ENCODE measurements around the gene CLEC17A. TPM values are rescaled to one million over a fixed set of nuclear protein-coding genes. Genes with fewer than 3 reads are reported as not detected.
"Not testable (repeated sequence)": the region's sequence is repeated elsewhere in the genome, so short reads cannot be mapped to it uniquely, and the experiment has no call there.

Gene CLEC17A
- not detected for total RNA-seq

DNA sequence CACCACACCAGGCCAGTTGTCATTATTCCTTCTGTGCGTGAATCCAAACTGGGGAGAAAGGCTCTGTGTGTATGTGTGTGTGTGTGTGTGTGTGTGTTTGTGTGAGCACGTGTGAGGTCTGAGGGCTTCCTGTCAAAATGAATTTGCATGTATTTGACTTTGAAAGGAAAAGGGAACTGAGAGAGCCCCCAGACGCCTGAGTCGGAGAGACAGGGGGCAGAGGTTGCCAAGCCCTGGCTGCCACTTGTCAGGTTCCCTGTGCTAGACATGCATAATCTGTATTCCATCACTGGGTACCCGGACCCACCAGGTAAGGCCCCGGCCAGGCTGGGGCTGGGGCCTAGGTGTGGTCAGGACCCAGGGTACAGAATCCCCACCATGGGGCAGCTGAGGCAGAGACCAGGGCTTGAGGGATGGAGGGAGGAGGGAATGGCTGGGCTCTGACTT, at the start of gene CLEC17A:
Gene CLEC17A (plus strand): TSS at position 191 of the 447 bp plus-strand sequence. CDS start 77 bp downstream, at position 268.
- Mint-ChIP-seq H3K27ac (no peak within 1 kb of the TSS), H3K4me3 (no peak within 1 kb of the TSS), H3K36me3 (ENCODE audit: low read depth) (no peaks in the 10 kb centered on the region), H3K9me3 (ENCODE audit: insufficient read depth) (no peaks in the 10 kb centered on the region), H3K4me1 (ENCODE audit: low read depth) (no peaks in the 10 kb centered on the region), H3K27me3 (ENCODE audit: low read depth) (no peaks in the 10 kb centered on the region)
- ChIA-PET POLR2A (no interaction called here), CTCF (no interaction called here)
- ATAC-seq (no peak), DNase-seq (no peak)

DNA sequence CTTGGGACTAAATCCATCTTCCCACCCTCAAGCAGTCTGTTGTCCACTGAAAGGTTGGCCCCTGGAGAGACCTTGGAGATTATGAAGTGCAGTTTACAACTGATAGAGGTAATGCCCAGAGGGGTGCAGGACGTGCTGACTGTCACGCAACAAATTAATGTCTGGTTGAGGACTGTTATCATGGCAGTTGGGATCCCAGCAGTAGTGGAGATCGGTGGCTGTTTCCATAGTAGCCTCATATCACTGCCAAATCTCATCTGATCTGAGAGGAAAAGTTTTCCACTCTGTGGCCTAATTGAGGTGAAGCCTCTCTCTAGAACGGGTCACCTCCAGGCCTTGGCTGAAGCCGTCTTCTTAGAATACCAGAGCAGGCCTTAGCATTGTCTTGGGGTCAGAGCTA, 49.4 kb upstream of the CLEC17A start:
- CTCF ChIA-PET = interaction anchor here (0.8 to 1.6 kb wide), 3 partner anchors 15 to 18 kb away, joined by 3 to 5 read pairs (median 3); partner anchors contain the start of gene DNAJB1
- DNase-seq (no peak), ATAC-seq (no peak)
- Mint-ChIP-seq H3K9me3 (ENCODE audit: insufficient read depth) (no peaks in the 10 kb centered on the region), H3K4me1 (ENCODE audit: low read depth) (peaks cover 33% of the 10 kb centered on the region), H3K27ac (no peak overlapping the region), H3K4me3 (no peak overlapping the region), H3K36me3 (ENCODE audit: low read depth) (peaks cover 15% of the 10 kb centered on the region), H3K27me3 (ENCODE audit: low read depth) (no peaks in the 10 kb centered on the region)
- POLR2A ChIA-PET = interaction anchor here (0.7 to 1.4 kb wide), 3 partner anchors 15 to 26 kb away, joined by 3 to 5 read pairs (median 3); partner anchors contain the start of gene DNAJB1

GRCh38 chr19:14536926-14537692, 45.8 kb upstream of the CLEC17A start:
- ChIA-PET POLR2A (interaction anchor here (1.0 kb wide), 1 partner anchor 20 kb away, joined by 3 read pairs; no protein-coding TSS in a partner anchor), CTCF (no interaction called here)
- no peaks in the 10 kb centered on the region for H3K27me3 Mint-ChIP-seq (ENCODE audit: low read depth)
- no peak overlapping the region for H3K4me3 Mint-ChIP-seq
- no peak overlapping the region for H3K27ac Mint-ChIP-seq
- H3K4me1 Mint-ChIP-seq (ENCODE audit: low read depth) = peaks cover 19% of the 10 kb centered on the region
- H3K9me3 Mint-ChIP-seq (ENCODE audit: insufficient read depth) = no peaks in the 10 kb centered on the region
- H3K36me3 Mint-ChIP-seq (ENCODE audit: low read depth) = peaks cover 19% of the 10 kb centered on the region
- ATAC-seq (peak; percentile 60), DNase-seq (peak; percentile 64)

DNA sequence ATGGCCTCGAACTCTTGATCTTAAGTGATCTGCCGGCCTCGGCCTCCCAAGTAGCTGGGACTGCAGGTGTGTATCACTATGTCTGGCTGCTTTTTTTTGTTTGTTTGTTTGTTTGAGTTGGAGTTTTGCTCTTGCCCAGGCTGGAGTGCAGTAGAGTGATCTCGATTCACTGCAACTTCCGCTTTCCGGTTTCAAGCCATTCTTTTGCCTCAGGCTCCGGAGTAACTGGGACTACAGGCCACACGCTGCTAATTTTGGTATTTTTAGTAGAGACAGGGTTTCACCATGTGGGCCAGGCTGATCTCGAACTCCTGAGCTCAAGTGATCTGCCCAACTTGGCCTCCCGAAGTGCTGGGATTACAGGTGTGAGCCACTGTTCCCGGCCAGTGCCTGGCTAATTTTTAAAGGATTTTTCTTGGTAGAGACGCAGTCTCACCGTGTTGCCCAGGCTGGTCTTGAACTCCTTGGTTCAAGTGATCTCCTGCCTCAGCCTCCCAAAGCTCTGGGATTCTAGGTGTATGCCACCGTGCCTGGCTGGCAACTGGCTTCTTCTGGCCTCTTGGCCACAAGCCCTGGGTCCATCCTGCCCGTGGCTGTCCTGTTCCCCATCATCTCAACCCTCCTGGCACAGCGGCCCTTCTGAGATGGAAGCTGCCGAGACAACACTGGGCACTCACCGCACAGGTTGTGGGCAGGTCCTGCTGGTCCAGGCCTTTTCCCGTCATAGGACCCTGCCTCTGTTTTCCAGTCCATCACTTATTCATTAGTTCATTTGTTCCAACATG, 42.0 kb upstream of the CLEC17A start:
- ChIA-PET CTCF (no interaction called here), POLR2A (no interaction called here)
- peaks cover 18% of the 10 kb centered on the region for H3K4me1 Mint-ChIP-seq (ENCODE audit: low read depth)
- no peak for ATAC-seq
- no peak overlapping the region for H3K27ac Mint-ChIP-seq
- no peaks in the 10 kb centered on the region for H3K27me3 Mint-ChIP-seq (ENCODE audit: low read depth)
- no peaks in the 10 kb centered on the region for H3K9me3 Mint-ChIP-seq (ENCODE audit: insufficient read depth)
- H3K36me3 Mint-ChIP-seq (ENCODE audit: low read depth) = peaks cover 13% of the 10 kb centered on the region
- DNase-seq = no peak
- no peak overlapping the region for H3K4me3 Mint-ChIP-seq

GRCh38 chr19:14541979-14542378, 40.9 kb upstream of the CLEC17A start:
- H3K4me3 Mint-ChIP-seq; ATAC-seq; POLR2A ChIA-PET; H3K9me3 Mint-ChIP-seq (ENCODE audit: insufficient read depth); H3K27me3 Mint-ChIP-seq (ENCODE audit: low read depth); DNase-seq; H3K27ac Mint-ChIP-seq: not testable (repeated sequence)
- peaks cover 13% of the 10 kb centered on the region for H3K4me1 Mint-ChIP-seq (ENCODE audit: low read depth)
- H3K36me3 Mint-ChIP-seq (ENCODE audit: low read depth) = peaks cover 14% of the 10 kb centered on the region
- CTCF ChIA-PET = interaction anchor here (1.3 kb wide), 1 partner anchor 10 kb away, joined by 3 read pairs; no protein-coding TSS in a partner anchor

GRCh38 chr19:14542711-14543328, 40.1 kb upstream of the CLEC17A start:
- Mint-ChIP-seq H3K4me1 (ENCODE audit: low read depth) (peaks cover 10% of the 10 kb centered on the region), H3K36me3 (ENCODE audit: low read depth) (peaks cover 14% of the 10 kb centered on the region), H3K4me3 (no peak overlapping the region), H3K9me3 (ENCODE audit: insufficient read depth) (no peaks in the 10 kb centered on the region), H3K27me3 (ENCODE audit: low read depth) (no peaks in the 10 kb centered on the region), H3K27ac (no peak overlapping the region)
- ChIA-PET CTCF (interaction anchor here (1.3 kb wide), 1 partner anchor 9 kb away, joined by 3 read pairs; no protein-coding TSS in a partner anchor), POLR2A (no interaction called here)
- DNase-seq (no peak), ATAC-seq (no peak)

GRCh38 chr19:14544047-14544446, 38.8 kb upstream of the CLEC17A start:
- Mint-ChIP-seq H3K4me1 (ENCODE audit: low read depth) (peaks cover 9% of the 10 kb centered on the region), H3K36me3 (ENCODE audit: low read depth) (peaks cover 22% of the 10 kb centered on the region), H3K27ac (no peak overlapping the region), H3K9me3 (ENCODE audit: insufficient read depth) (no peaks in the 10 kb centered on the region), H3K4me3 (no peak overlapping the region), H3K27me3 (ENCODE audit: low read depth) (no peaks in the 10 kb centered on the region)
- ChIA-PET CTCF (no interaction called here), POLR2A (interaction anchor here (0.9 kb wide), 1 partner anchor 25 kb away, joined by 3 read pairs; no protein-coding TSS in a partner anchor)
- ATAC-seq (no peak), DNase-seq (no peak)

- ATAC-seq (no peak), DNase-seq (no peak)
- H3K4me3 Mint-ChIP-seq = no peak overlapping the region
- ChIA-PET CTCF (interaction anchor here (3.5 kb wide), 1 partner anchor 11 kb away, joined by 15 read pairs; no protein-coding TSS in a partner anchor), POLR2A (interaction anchor here (0.6 kb wide), 1 partner anchor 9 kb away, joined by 3 read pairs; no protein-coding TSS in a partner anchor)
- H3K9me3 Mint-ChIP-seq (ENCODE audit: insufficient read depth) = no peaks in the 10 kb centered on the region
- H3K27ac Mint-ChIP-seq = peak overlapping the region; percentile 28
- H3K27me3 Mint-ChIP-seq (ENCODE audit: low read depth) = no peaks in the 10 kb centered on the region
- H3K36me3 Mint-ChIP-seq (ENCODE audit: low read depth) = peaks cover 20% of the 10 kb centered on the region
- peaks cover 4% of the 10 kb centered on the region for H3K4me1 Mint-ChIP-seq (ENCODE audit: low read depth)
These were observed 37.7 kb upstream of the CLEC17A start for GRCh38 chr19:14544977-14545715.

GRCh38 chr19:14545716-14546082, 37.2 kb upstream of the CLEC17A start:
- Mint-ChIP-seq H3K9me3 (ENCODE audit: insufficient read depth) (no peaks in the 10 kb centered on the region), H3K4me1 (ENCODE audit: low read depth) (peaks cover 5% of the 10 kb centered on the region), H3K27me3 (ENCODE audit: low read depth) (no peaks in the 10 kb centered on the region), H3K36me3 (ENCODE audit: low read depth) (peaks cover 20% of the 10 kb centered on the region), H3K4me3 (no peak overlapping the region), H3K27ac (no peak overlapping the region)
- POLR2A ChIA-PET = no interaction called here
- CTCF ChIA-PET = interaction anchor here (3.5 kb wide), 1 partner anchor 11 kb away, joined by 15 read pairs; no protein-coding TSS in a partner anchor
- no peak for DNase-seq
- no peak for ATAC-seq

- DNase-seq (no peak), ATAC-seq (no peak)
- Mint-ChIP-seq H3K4me1 (ENCODE audit: low read depth) (peaks cover 34% of the 10 kb centered on the region), H3K4me3 (no peak overlapping the region), H3K36me3 (ENCODE audit: low read depth) (peaks cover 19% of the 10 kb centered on the region), H3K9me3 (ENCODE audit: insufficient read depth) (no peaks in the 10 kb centered on the region), H3K27me3 (ENCODE audit: low read depth) (no peaks in the 10 kb centered on the region), H3K27ac (peak overlapping the region; percentile 64)
- CTCF ChIA-PET = interaction anchor here (1.4 to 2.8 kb wide), 5 partner anchors 15 to 45 kb away, joined by 6 to 33 read pairs (median 10); partner anchors contain the start of genes DNAJB1 and TECR
- POLR2A ChIA-PET = interaction anchor here (2.2 kb wide), 1 partner anchor 32 kb away, joined by 10 read pairs; the partner anchor contains the start of gene DNAJB1
These were observed 32.6 kb upstream of the CLEC17A start for GRCh38 chr19:14550201-14550754.
